ENCODE measurements around the gene PRRG4.
"Not testable (repeated sequence)": the region's sequence is repeated elsewhere in the genome, so short reads cannot be mapped to it uniquely, and the experiment has no call there.

Gene PRRG4

GRCh38 chr11:32887707-32888383 is 58.1 kb downstream of the PRRG4 start:
- not testable (repeated sequence) for DNase-seq

GRCh38 chr11:32888384-32888710 is 58.6 kb downstream of the PRRG4 start:
- not testable (repeated sequence) for DNase-seq

- DNase-seq: no peak
Measured at GRCh38 chr11:32888805-32889204, 59.1 kb downstream of the PRRG4 start.

GRCh38 chr11:32890843-32891656 is 61.3 kb downstream of the PRRG4 start:
- DNase-seq: no peak

- no peak for DNase-seq
Measured at GRCh38 chr11:32891657-32892354, 62.1 kb downstream of the PRRG4 start.

- peak in 1 of 2 experiments; percentile 5 for DNase-seq
Measured at GRCh38 chr11:32892355-32893092, 62.8 kb downstream of the PRRG4 start, which contains the start of gene QSER1. Gene QSER1 (plus strand): TSS chr11:32892811. CDS start chr11:32893126, 315 bp downstream.

- no peak for DNase-seq
Measured at GRCh38 chr11:32893093-32893342, 63.3 kb downstream of the PRRG4 start.

GRCh38 chr11:32893343-32894148 is 63.8 kb downstream of the PRRG4 start:
- peak in 1 of 2 experiments; percentile 3 for DNase-seq

- DNase-seq: peak in 1 of 2 experiments; percentile 4
Measured at GRCh38 chr11:32894149-32894827, 64.6 kb downstream of the PRRG4 start.

- no peak for DNase-seq
Measured at GRCh38 chr11:32894921-32895320, 65.2 kb downstream of the PRRG4 start.

GRCh38 chr11:32895471-32895870 is 65.7 kb downstream of the PRRG4 start:
- DNase-seq: no peak

- DNase-seq: no peak
Measured at GRCh38 chr11:32897103-32897502, 67.4 kb downstream of the PRRG4 start.

- no peak for DNase-seq
Measured at GRCh38 chr11:32899438-32899837, 69.7 kb downstream of the PRRG4 start.

- no peak for DNase-seq
Measured at GRCh38 chr11:32902089-32902665, 72.5 kb downstream of the PRRG4 start.

- DNase-seq: no peak
Measured at GRCh38 chr11:32905028-32905667, 75.4 kb downstream of the PRRG4 start.
